PC-3 (cell line): ENCODE data around the gene RAP1GAP. TPM values are rescaled to one million over a fixed set of nuclear protein-coding genes. Genes with fewer than 3 reads are reported as not detected.

ENCODE experiments used
- ATAC-seq: fragments of 200-7000 bp; cut with Tn5 transposase; 2 replicates; pipeline ENCODE4 v1.9.1; 2020; ENCODE audit warnings: mild to moderate bottlenecking, moderate library complexity
- BruUV-seq: library from RNA; stranded (reverse); fragments of 400-500 nt; replicated peaks from 2 replicates; lab custom pipeline; 2021; lab: Mats Ljungman, UMichigan
- CTCF ChIA-PET: fragments of 300-600 bp; sonication (Branson Sonifier 250); formaldehyde crosslinking; loops from one replicate; lab custom pipeline; 2022; ENCODE audit warnings: antibody characterized with exemption; lab: Charles Lee
- POLR2A ChIA-PET: fragments of 300-600 bp; sonication (Branson Sonifier 250); formaldehyde crosslinking; loops from one replicate; lab custom pipeline; 2022; ENCODE audit warnings: antibody characterized with exemption; ENCODE audit not compliant: unreplicated experiment; lab: Charles Lee
- DNase-seq: peaks from one replicate; pipeline ENCODE4 v3.0.0-alpha.2; 2015
- H2AFZ ChIP-seq: fragments of 300-600 bp; sonication (generic); 2 replicates; pipeline ENCODE4 v1.6.0; 2016; ENCODE audit warnings: antibody characterized with exemption, low read length
- H3F3A ChIP-seq: fragments of 300-600 bp; sonication (generic); one replicate; pipeline ENCODE4 v1.6.0; 2017; ENCODE audit warnings: antibody characterized with exemption, low read length, control low read depth, mild to moderate bottlenecking; ENCODE audit not compliant: unreplicated experiment
- H3K27ac ChIP-seq: fragments of 300-600 bp; sonication (generic); 2 replicates; pipeline ENCODE4 v1.5.1; 2016; ENCODE audit warnings: mild to moderate bottlenecking, low read length
- H3K27me3 ChIP-seq: fragments of 300-600 bp; sonication (generic); 2 replicates; pipeline ENCODE4 v1.6.1; 2016; ENCODE audit warnings: low read length, mixed read lengths
- H3K36me3 ChIP-seq: fragments of 300-600 bp; sonication (generic); 2 replicates; pipeline ENCODE4 v1.6.1; 2016; ENCODE audit warnings: low read depth, mixed run types, low read length, mixed read lengths
- H3K4me1 ChIP-seq: fragments of 300-600 bp; sonication (generic); 2 replicates; pipeline ENCODE4 v1.5.1; 2016; ENCODE audit warnings: low read length; ENCODE audit not compliant: insufficient read depth
- H3K4me2 ChIP-seq: fragments of 300-600 bp; sonication (generic); 2 replicates; pipeline ENCODE4 v1.6.0; 2016; ENCODE audit warnings: low read length
- H3K4me3 ChIP-seq: fragments of 300-600 bp; sonication (generic); 2 replicates; pipeline ENCODE4 v1.5.1; 2016; ENCODE audit warnings: mild to moderate bottlenecking, low read length, mixed read lengths
- H3K79me2 ChIP-seq: fragments of 300-600 bp; sonication (generic); 2 replicates; pipeline ENCODE4 v1.6.1; 2017; ENCODE audit warnings: low read length, mixed read lengths
- H3K9ac ChIP-seq: fragments of 300-600 bp; sonication (generic); 2 replicates; pipeline ENCODE4 v1.6.0; 2016; ENCODE audit warnings: mild to moderate bottlenecking, low read length
- H3K9me2 ChIP-seq: fragments of 300-600 bp; sonication (generic); replicated peaks from 2 replicates; pipeline ENCODE4 v1.6.1; 2016; ENCODE audit warnings: mixed run types, low read length, mixed read lengths
- H3K9me3 ChIP-seq: fragments of 300-600 bp; sonication (generic); 2 replicates; pipeline ENCODE4 v1.6.1; 2016; ENCODE audit warnings: low read length, mixed read lengths
- H4K20me1 ChIP-seq: fragments of 300-600 bp; sonication (generic); 2 replicates; pipeline ENCODE4 v1.6.1; 2016; ENCODE audit warnings: low read length, mixed read lengths
- CTCF ChIP-seq: fragments of 300-600 bp; sonication (generic); conservative IDR thresholded peaks from 2 replicates; pipeline ENCODE4 v1.5.1; 2017; ENCODE audit warnings: antibody characterized with exemption, low read depth, mild to moderate bottlenecking, low read length
- EZH2 ChIP-seq: fragments of 300-600 bp; sonication (generic); IDR thresholded peaks from one replicate; pipeline ENCODE4 v1.6.1; 2017; ENCODE audit warnings: antibody characterized with exemption, mild to moderate bottlenecking, low read length; ENCODE audit not compliant: unreplicated experiment
- EZH2phosphoT487 ChIP-seq: fragments of 300-600 bp; sonication (generic); IDR thresholded peaks from 2 replicates; pipeline ENCODE4 v1.6.1; 2018; ENCODE audit warnings: mild to moderate bottlenecking, antibody characterized with exemption, low read length, borderline replicate concordance
- intact Hi-C: fragments of 100-400 bp; cut with micrococcal nuclease; formaldehyde crosslinking; loops from 2 replicates; pipeline ENCODE4 v1.9.0; 2023
- total RNA-seq: library from RNA; depleted of rRNA; stranded (reverse); fragments of >200 nt; gene quantifications from 2 replicates; pipeline ENCODE4 v1.2.3, GENCODE V29; 2014

Gene RAP1GAP
- total RNA-seq, 1 experiment from 2014 or later = 12.1 TPM

- DNase-seq = peak; percentile 66
- H3K79me2 ChIP-seq = no peaks in the 10 kb centered on the region
- no peaks in the 10 kb centered on the region for H3K9me2 ChIP-seq
- H3K27ac ChIP-seq = no peak overlapping the region
- H3K9ac ChIP-seq = no peak overlapping the region
- no peaks in the 10 kb centered on the region for H3F3A ChIP-seq
- ChIA-PET CTCF (no interaction called here), POLR2A (no interaction called here)
- no peaks in the 10 kb centered on the region for H3K36me3 ChIP-seq
- intact Hi-C loops = loop anchor here (5.0 to 10.0 kb wide), 3 partner anchors 61 to 423 kb away; partner anchors contain the start of gene ALPL
- 0 out of 2 replicates have a peak, but pooled peaks cover 6% of the 10 kb centered on the region for H3K27me3 ChIP-seq
- peaks cover 9% of the 10 kb centered on the region for H3K4me1 ChIP-seq
- TF ChIP-seq CTCF = peak; percentile 44; the same call in 1 of the 2 replicates
- no peak for TF ChIP-seq EZH2phosphoT487
- H3K9me3 ChIP-seq = no peaks in the 10 kb centered on the region
- BruUV-seq = no TSS peak
- H2AFZ ChIP-seq = no peak overlapping the region
- no peak overlapping the region for H3K4me2 ChIP-seq
- no peak for ATAC-seq
- no peaks in the 10 kb centered on the region for H4K20me1 ChIP-seq
- no peak overlapping the region for H3K4me3 ChIP-seq
Measured at GRCh38 chr1:21655748-21656147, 13.4 kb downstream of the RAP1GAP start.

- POLR2A ChIA-PET = no interaction called here
- Histone ChIP-seq H3K9ac (no peak overlapping the region), H3K27ac (no peak overlapping the region), H3K4me2 (no peak overlapping the region), H2AFZ (no peak overlapping the region), H3K9me3 (no peaks in the 10 kb centered on the region), H3K4me3 (no peak overlapping the region), H4K20me1 (no peaks in the 10 kb centered on the region), H3K4me1 (peaks cover 9% of the 10 kb centered on the region), H3K9me2 (no peaks in the 10 kb centered on the region), H3K79me2 (no peaks in the 10 kb centered on the region), H3K27me3 (0 out of 2 replicates have a peak, but pooled peaks cover 6% of the 10 kb centered on the region), H3F3A (no peaks in the 10 kb centered on the region), H3K36me3 (no peaks in the 10 kb centered on the region)
- intact Hi-C loops = loop anchor here (5.0 to 10.0 kb wide), 3 partner anchors 60 to 423 kb away; partner anchors contain the start of gene ALPL
- TF ChIP-seq EZH2 (no peak), CTCF (no peak), EZH2phosphoT487 (no peak)
- CTCF ChIA-PET = no interaction called here
- ATAC-seq = no peak
- DNase-seq = no peak
- BruUV-seq = no TSS peak
Measured at GRCh38 chr1:21655259-21655658, 13.9 kb downstream of the RAP1GAP start.

- Histone ChIP-seq H3F3A (no peaks in the 10 kb centered on the region), H3K4me3 (no peak overlapping the region), H3K9ac (no peak overlapping the region), H3K27me3 (no peaks in the 10 kb centered on the region), H3K27ac (no peak overlapping the region), H2AFZ (no peak overlapping the region), H3K4me2 (no peak overlapping the region), H3K79me2 (no peaks in the 10 kb centered on the region), H3K9me3 (no peaks in the 10 kb centered on the region), H3K36me3 (no peaks in the 10 kb centered on the region), H3K4me1 (peaks cover 6% of the 10 kb centered on the region), H4K20me1 (no peaks in the 10 kb centered on the region), H3K9me2 (no peaks in the 10 kb centered on the region)
- no peak for TF ChIP-seq CTCF
- ChIA-PET POLR2A (interaction anchor here (0.6 kb wide), 1 partner anchor 158 kb away, joined by 4 read pairs; no protein-coding TSS in a partner anchor), CTCF (no interaction called here)
- no peak for ATAC-seq
- BruUV-seq = no TSS peak
- DNase-seq = no peak
- intact Hi-C loops = loop anchor here (10.0 kb wide), 1 partner anchor 59 kb away; no protein-coding TSS in a partner anchor
Measured at GRCh38 chr1:21654209-21654608, 14.9 kb downstream of the RAP1GAP start.
